Smooth muscle cell (in vitro differentiated cells): ENCODE data around the gene CMTM3. TPM values are rescaled to one million over a fixed set of nuclear protein-coding genes. Genes with fewer than 3 reads are reported as not detected.

Source experiments
- DNase-seq: peaks from one replicate; lab custom pipeline; 2025; ENCODE audit not compliant: unreplicated experiment; lab: John Stamatoyannopoulos, UW
- H2AFZ ChIP-seq: fragments of 200-600 bp; sonication (generic); 2 replicates; pipeline ENCODE4 v1.6.0; 2016; ENCODE audit warnings: antibody characterized with exemption, low read depth, mild to moderate bottlenecking
- H3F3A ChIP-seq: fragments of 200-600 bp; sonication (generic); 2 replicates; pipeline ENCODE4 v1.6.0; 2017; ENCODE audit warnings: antibody characterized with exemption, low read depth
- H3K27ac ChIP-seq: fragments of 200-600 bp; sonication (generic); 2 replicates; pipeline ENCODE4 v1.5.1; 2016; ENCODE audit warnings: low read depth, mild to moderate bottlenecking
- H3K27me3 ChIP-seq: fragments of 200-600 bp; sonication (generic); 2 replicates; pipeline ENCODE4 v1.6.1; 2016; ENCODE audit warnings: low read depth, mild to moderate bottlenecking
- H3K36me3 ChIP-seq: fragments of 200-600 bp; sonication (generic); 2 replicates; pipeline ENCODE4 v1.5.1; 2016; ENCODE audit warnings: low read depth
- H3K4me1 ChIP-seq: fragments of 200-600 bp; sonication (generic); 2 replicates; pipeline ENCODE4 v1.5.1; 2016; ENCODE audit warnings: low read depth
- H3K4me2 ChIP-seq: fragments of 200-600 bp; sonication (generic); 2 replicates; pipeline ENCODE4 v1.6.0; 2016; ENCODE audit warnings: mild to moderate bottlenecking
- H3K4me3 ChIP-seq: fragments of 200-600 bp; sonication (generic); 2 replicates; pipeline ENCODE4 v1.5.1; 2016; ENCODE audit warnings: mild to moderate bottlenecking
- H3K79me2 ChIP-seq: fragments of 200-600 bp; sonication (generic); 2 replicates; pipeline ENCODE4 v1.6.0; 2016; ENCODE audit warnings: low read depth, mild to moderate bottlenecking
- H3K9ac ChIP-seq: fragments of 200-600 bp; sonication (generic); 2 replicates; pipeline ENCODE4 v1.6.0; 2016; ENCODE audit warnings: low read depth
- H3K9me3 ChIP-seq: fragments of 200-600 bp; sonication (generic); replicated peaks from 2 replicates; pipeline ENCODE4 v1.5.1; 2016; ENCODE audit warnings: low read depth
- H4K20me1 ChIP-seq: fragments of 200-600 bp; sonication (generic); 2 replicates; pipeline ENCODE4 v1.6.0; 2016; ENCODE audit warnings: low read depth
- CTCF ChIP-seq: fragments of 200-600 bp; sonication (generic); IDR thresholded peaks from 2 replicates; pipeline ENCODE4 v1.5.1; 2017; ENCODE audit warnings: borderline replicate concordance, mild to moderate bottlenecking, antibody characterized with exemption; ENCODE audit not compliant: insufficient read depth, poor library complexity, severe bottlenecking
- WGBS: methylation state at CpG from one replicate; pipeline ENCODE4 v1.1.7; 2016; ENCODE audit warnings: low lambda C conversion rate; 5-methylcytosine and 5-hydroxymethylcytosine counted together
- polyA plus RNA-seq: library from polyadenylated mRNA; unstranded; fragments of >200 nt; fragmentation: Nextera tagmentation; extraction: Ambion mirVana; gene quantifications from 2 replicates; pipeline ENCODE4 v1.2.1, GENCODE V29; 2016
- total RNA-seq: library from RNA; depleted of rRNA; stranded (reverse); fragments of >200 nt; gene quantifications from 2 replicates; pipeline ENCODE4 v1.2.3, GENCODE V29; 2014

The CMTM3 gene
- total and polyA plus RNA-seq, 2 experiments from 2014 or later, result 21.8 to 57.8 TPM

- Histone ChIP-seq H3K9ac (no peak within 1 kb of the TSS), H3F3A (no peaks in the 10 kb centered on the region), H2AFZ (no peak within 1 kb of the TSS), H3K79me2 (no peaks in the 10 kb centered on the region), H4K20me1 (no peaks in the 10 kb centered on the region), H3K4me2 (peak within 1 kb of the TSS; percentile 74), H3K27me3 (peaks cover 35% of the 10 kb centered on the region), H3K9me3 (no peaks in the 10 kb centered on the region), H3K27ac (no peak within 1 kb of the TSS), H3K4me1 (peaks cover 9% of the 10 kb centered on the region), H3K36me3 (no peaks in the 10 kb centered on the region), H3K4me3 (no peak within 1 kb of the TSS)
- no peak for DNase-seq
- 25% methylated on average over 58 of the region's 77 CpGs for WGBS
- TF ChIP-seq CTCF, result no peak
Measured at GRCh38 chr16:66578651-66579531, 25.6 kb upstream of the CMTM3 start, which contains the start of gene CMTM2. Gene CMTM2 (plus strand): TSS chr16:66579463. CDS start chr16:66579608, 145 bp downstream.

GRCh38 chr16:66580605-66581209 lies 23.8 kb upstream of the CMTM3 start:
- 49% methylated on average over 4 of the region's 4 CpGs for WGBS
- Histone ChIP-seq H3F3A (no peaks in the 10 kb centered on the region), H3K27me3 (peaks cover 35% of the 10 kb centered on the region), H3K36me3 (no peaks in the 10 kb centered on the region), H3K27ac (no peak overlapping the region), H3K4me1 (peaks cover 9% of the 10 kb centered on the region), H4K20me1 (no peaks in the 10 kb centered on the region), H3K9ac (no peak overlapping the region), H3K79me2 (no peaks in the 10 kb centered on the region), H2AFZ (no peak overlapping the region), H3K4me2 (peak overlapping the region; percentile 53), H3K9me3 (no peaks in the 10 kb centered on the region), H3K4me3 (no peak overlapping the region)
- DNase-seq, result no peak
- TF ChIP-seq CTCF, result no peak

GRCh38 chr16:66581246-66581952 lies 23.1 kb upstream of the CMTM3 start:
- H3F3A ChIP-seq, result no peaks in the 10 kb centered on the region
- H3K4me3 ChIP-seq, result no peak overlapping the region
- no peak for DNase-seq
- TF ChIP-seq CTCF, result no peak
- no peaks in the 10 kb centered on the region for H4K20me1 ChIP-seq
- H3K4me1 ChIP-seq, result peaks cover 9% of the 10 kb centered on the region
- H3K9me3 ChIP-seq, result no peaks in the 10 kb centered on the region
- 80% methylated on average over 3 of the region's 3 CpGs for WGBS
- H3K27me3 ChIP-seq, result peaks cover 33% of the 10 kb centered on the region
- H3K36me3 ChIP-seq, result no peaks in the 10 kb centered on the region
- no peaks in the 10 kb centered on the region for H3K79me2 ChIP-seq
- H2AFZ ChIP-seq, result no peak overlapping the region
- H3K9ac ChIP-seq, result no peak overlapping the region
- peak overlapping the region; percentile 53 for H3K4me2 ChIP-seq
- H3K27ac ChIP-seq, result no peak overlapping the region
